H54 (cell line): ENCODE results near the gene TBC1D22B.
A peak's percentile ranks its signal among the peaks of the same experiment; 100 is the strongest.

Experiments
- DNase-seq: peaks from one replicate; pipeline ENCODE4 v3.0.0; 2011; ENCODE audit warnings: low spot score, mixed read lengths; ENCODE audit not compliant: insufficient read length
- FAIRE-seq: peaks from 3 replicates; lab custom pipeline; 2011; peaks lifted over from hg19 to GRCh38; lab: Jason Lieb, UNC
- POLR2A ChIP-seq: IDR thresholded peaks from 2 replicates; pipeline ENCODE4 v1.6.1; 2011; ENCODE audit warnings: low read depth, mild to moderate bottlenecking, low read length

TBC1D22B gene

GRCh38 chr6:37347177-37347576 lies 89.6 kb downstream of the TBC1D22B start:
- FAIRE-seq (no peak), DNase-seq (no peak)
- TF ChIP-seq POLR2A = no peak

GRCh38 chr6:37347670-37348111 lies 90.1 kb downstream of the TBC1D22B start:
- no peak for DNase-seq
- no peak for FAIRE-seq
- TF ChIP-seq POLR2A = no peak

GRCh38 chr6:37351027-37351426 lies 93.5 kb downstream of the TBC1D22B start:
- DNase-seq (no peak), FAIRE-seq (no peak)
- TF ChIP-seq POLR2A = no peak

- no peak for FAIRE-seq
- TF ChIP-seq POLR2A = no peak
Observed at GRCh38 chr6:37352384-37352783, 94.8 kb downstream of the TBC1D22B start.

GRCh38 chr6:37353761-37354525 lies 96.4 kb downstream of the TBC1D22B start, which contains the start of gene RNF8:
TSS of gene RNF8 (plus strand) at chr6:37353983. CDS start at chr6:37354165, 182 bp downstream.
- peak; percentile 86 for TF ChIP-seq POLR2A
- DNase-seq (peak; percentile 96), FAIRE-seq (no peak)

More at GRCh38 chr6:37352384-37352783, 94.8 kb downstream of the TBC1D22B start:
- DNase-seq = no peak

- FAIRE-seq (no peak), DNase-seq (peak; percentile 60)
- no peak for TF ChIP-seq POLR2A
Observed at GRCh38 chr6:37354526-37355384, 97.2 kb downstream of the TBC1D22B start.

- FAIRE-seq = no peak
- no peak for TF ChIP-seq POLR2A
- no peak for DNase-seq
Observed at GRCh38 chr6:37357288-37357687, 99.7 kb downstream of the TBC1D22B start.

- no peak for DNase-seq
- no peak for TF ChIP-seq POLR2A
- FAIRE-seq = no peak
Observed at GRCh38 chr6:37357860-37358259, 100.3 kb downstream of the TBC1D22B start.

- FAIRE-seq (no peak), DNase-seq (no peak)
- TF ChIP-seq POLR2A = no peak
Observed at GRCh38 chr6:37359039-37359438, 101.5 kb downstream of the TBC1D22B start.

GRCh38 chr6:37362101-37362828 lies 104.7 kb downstream of the TBC1D22B start:
- FAIRE-seq = no peak
- TF ChIP-seq POLR2A = no peak
- no peak for DNase-seq

- no peak for TF ChIP-seq POLR2A
- no peak for FAIRE-seq
- DNase-seq = no peak
Observed at GRCh38 chr6:37365791-37366190, 108.2 kb downstream of the TBC1D22B start.

GRCh38 chr6:37366910-37367309 lies 109.3 kb downstream of the TBC1D22B start:
- DNase-seq (no peak), FAIRE-seq (no peak)
- no peak for TF ChIP-seq POLR2A

GRCh38 chr6:37368961-37369320 lies 111.4 kb downstream of the TBC1D22B start:
- DNase-seq (no peak), FAIRE-seq (no peak)
- no peak for TF ChIP-seq POLR2A

GRCh38 chr6:37369321-37370201 lies 112.0 kb downstream of the TBC1D22B start:
- FAIRE-seq = no peak
- no peak for TF ChIP-seq POLR2A
- no peak for DNase-seq
